HG03520 (cell line): ENCODE measurements around the gene TACSTD2.
"Not testable (repeated sequence)": the region's sequence is repeated elsewhere in the genome, so short reads cannot be mapped to it uniquely, and the experiment has no call there.

Experiments
- ATAC-seq: cut with Tn5 transposase; IDR thresholded peaks from one replicate; pipeline ENCODE4 v1.9.1; 2021; ENCODE audit warnings: mild to moderate bottlenecking, moderate library complexity; ENCODE audit not compliant: unreplicated experiment

TACSTD2 gene

DNA sequence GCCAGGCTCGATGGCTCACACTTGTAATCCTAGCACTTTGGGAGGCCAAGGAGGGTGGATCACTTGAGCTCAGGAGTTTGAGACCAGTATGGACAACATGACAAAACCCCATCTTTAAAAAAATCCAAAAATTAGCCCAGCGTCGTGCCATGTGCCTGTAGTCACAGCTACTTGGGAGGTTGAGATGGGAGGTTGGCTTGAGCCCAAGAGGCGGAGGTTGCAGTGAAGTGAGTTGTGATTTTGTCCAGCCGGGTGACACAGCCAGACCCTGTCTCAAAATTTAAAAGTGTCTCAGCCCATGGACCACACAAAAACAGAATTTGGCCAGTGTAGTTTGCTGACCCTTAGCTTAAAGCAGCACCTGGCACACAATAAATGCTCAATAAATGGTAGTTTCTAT, 11.3 kb upstream of the TACSTD2 start:
- no peak for ATAC-seq

DNA sequence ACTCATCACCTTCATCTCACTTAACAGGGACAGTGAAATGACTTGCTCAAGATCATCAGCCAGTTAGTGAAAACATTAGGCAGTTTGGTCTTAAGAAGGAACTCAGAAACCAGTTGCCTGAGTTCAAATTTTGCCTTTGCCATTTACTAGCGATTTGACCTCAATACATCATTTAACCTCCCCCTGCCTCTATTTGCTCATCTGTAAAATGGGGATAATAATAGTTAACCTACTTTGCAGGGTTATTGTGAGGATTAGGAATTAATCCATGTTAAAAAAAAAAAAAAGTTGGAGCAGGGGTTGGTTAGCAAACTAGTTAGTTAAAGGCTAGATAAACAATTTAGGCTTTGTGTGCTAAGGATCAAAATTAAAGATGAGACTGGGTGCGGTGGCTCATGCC, 10.6 kb upstream of the TACSTD2 start:
- no peak for ATAC-seq

DNA sequence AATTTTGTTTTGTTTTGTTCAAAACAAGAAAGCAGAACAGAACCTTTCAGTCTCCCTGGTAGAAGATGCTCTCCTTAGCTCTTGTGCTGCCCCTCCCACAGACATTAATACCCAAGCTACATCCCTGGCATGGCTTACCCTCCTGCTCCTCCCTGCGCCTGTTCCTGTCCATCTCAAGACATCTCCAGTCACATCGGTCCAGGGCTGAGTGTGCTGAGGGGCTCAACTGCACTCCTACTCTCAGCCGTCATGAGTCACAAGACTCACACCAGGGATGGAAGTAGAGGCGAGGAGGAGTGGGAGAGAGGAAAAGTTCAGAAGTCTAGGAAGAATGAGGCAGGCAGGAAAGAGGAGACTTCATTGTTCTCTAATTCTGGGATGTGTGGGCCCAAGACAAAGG, 9.2 kb upstream of the TACSTD2 start:
- ATAC-seq = no peak

DNA sequence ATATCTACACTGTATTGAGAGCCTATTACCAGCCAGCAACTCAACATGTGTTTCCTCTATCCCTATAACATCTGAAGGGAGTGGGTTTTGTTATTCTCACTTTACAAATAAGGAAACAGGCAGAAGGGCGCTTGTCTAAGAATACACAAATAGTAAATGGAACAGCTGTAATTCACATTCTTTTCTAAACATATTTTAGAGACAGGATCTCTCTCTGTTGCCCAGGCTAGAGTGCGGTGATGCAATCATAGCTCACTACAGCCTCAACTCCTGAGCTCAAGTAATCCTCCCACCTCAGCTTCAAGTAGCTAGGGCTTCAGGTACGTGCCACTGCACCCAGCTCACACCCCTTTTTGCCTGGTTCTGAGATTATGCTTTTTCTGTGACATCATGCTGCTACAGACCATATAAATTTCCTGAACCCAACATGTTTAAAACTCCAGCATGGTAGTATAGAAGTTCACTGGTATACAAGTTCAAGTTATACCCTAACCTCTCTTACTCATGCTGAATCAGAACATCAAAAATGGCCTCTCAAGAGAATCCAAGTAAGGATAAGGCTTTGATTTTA, 8.6 kb upstream of the TACSTD2 start:
- no peak for ATAC-seq

DNA sequence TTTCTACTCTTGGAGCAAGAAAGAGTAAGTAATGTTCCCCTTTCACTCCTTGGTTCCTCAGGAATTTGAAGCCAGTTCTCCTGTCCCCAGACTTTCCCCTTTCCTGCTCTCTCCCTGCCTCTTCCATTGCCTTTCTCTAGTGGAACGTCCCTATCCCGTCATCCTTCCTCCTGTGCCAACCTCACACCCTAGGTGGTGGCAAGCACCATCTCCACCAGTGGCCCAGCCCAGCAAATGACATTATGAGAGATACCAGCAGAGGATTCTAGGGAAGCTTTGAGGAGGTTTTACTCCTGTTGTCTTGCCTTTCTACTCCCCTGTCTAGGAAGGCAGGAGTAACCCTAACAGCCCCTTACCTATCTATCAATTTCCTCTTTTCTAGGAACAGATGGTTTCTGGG, 8.1 kb upstream of the TACSTD2 start:
- no peak for ATAC-seq

DNA sequence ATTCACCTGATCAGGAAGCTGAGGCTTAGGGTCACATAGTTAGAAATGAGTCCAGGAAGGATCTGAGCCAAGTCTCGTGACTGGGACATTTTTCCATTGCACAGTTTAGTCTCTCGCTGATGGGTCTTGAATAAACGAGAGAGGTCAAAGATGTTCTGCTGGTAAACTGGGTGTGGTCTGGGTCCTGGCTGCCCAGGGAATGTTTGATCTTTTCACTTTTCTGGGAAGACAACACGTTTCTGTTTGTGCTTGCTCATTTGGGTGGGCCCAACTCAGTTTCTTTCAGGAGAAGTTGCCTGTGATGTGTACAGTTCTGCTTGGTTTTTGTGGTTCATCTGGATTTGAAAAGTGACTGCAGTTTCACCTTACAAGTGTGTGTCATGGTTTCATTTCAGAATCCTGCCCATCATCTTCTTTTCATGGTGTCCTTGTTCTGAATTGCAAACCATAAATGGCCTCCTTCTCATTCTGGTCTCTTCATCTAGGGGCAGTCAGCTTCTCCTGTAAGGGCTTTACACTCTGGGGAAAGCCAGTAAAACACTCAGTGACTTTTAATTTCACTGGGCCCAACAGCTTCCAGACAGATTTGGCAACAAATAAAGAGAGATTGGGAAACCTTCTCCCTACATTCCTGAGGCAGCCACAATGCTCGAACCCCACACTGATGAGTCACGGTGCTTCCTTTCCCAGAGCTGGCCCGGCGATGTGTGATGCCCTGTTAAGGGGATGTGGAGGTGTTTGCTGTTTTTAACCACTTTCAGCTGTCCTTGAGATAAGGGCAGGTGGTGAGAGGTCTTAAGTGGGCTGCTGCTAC, 7.2 kb upstream of the TACSTD2 start:
- ATAC-seq = peak; percentile 52

DNA sequence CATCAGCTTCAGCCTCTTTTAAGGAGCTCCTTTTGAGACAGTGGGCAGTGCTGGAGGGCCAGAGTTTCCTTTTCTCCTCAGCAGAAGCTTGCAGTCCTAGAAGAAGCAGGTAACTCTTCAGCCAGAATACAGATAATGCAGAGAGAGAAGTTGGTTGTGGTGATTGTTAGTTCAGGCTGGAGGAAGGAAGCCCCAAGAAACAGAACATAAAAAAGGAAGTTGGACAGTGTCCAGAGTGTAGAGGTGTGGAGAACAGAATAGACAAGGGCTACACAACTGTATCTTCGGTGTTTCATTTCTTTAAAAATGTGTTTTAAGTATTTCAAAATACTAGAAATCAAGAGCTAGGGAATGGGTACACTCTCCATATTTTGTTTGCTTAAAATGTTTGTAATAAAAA, 6.4 kb upstream of the TACSTD2 start:
- no peak for ATAC-seq

DNA sequence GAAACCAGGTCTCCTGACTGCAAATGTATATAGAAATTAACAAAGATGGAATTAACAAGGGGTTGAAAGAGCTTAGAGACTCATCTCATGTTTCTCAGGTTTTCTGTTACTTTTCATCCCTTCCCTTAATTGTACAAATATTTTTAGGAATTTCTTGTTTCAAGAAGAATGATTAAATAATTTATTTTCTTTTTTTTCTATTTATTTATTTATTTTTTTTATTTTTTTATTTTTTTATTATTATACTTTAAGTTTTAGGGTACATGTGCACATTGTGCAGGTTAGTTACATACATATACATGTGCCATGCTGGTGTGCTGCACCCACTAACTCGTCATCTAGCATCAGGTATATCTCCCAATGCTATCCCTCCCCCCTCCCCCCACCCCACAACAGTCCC, 5.1 kb upstream of the TACSTD2 start:
- ATAC-seq = not testable (repeated sequence)

DNA sequence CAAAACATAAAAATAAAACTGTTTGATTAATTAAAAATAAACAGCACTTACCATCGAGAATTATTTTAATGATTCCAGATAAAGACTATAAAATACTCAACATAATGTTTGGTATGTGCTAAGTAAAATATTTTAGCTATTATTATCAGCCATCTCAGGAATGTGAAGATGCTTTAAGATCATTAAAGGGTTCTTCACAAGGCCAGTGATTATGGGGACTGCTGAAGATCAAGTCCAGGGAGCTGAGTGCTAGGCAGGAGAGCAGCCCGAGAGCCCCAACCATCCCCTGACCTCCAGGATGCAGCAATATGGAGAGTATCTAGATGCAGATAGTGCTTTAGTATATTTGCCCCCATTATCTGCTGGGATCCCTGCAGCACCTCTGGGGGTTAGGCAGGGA, 4.6 kb upstream of the TACSTD2 start:
- ATAC-seq = no peak

DNA sequence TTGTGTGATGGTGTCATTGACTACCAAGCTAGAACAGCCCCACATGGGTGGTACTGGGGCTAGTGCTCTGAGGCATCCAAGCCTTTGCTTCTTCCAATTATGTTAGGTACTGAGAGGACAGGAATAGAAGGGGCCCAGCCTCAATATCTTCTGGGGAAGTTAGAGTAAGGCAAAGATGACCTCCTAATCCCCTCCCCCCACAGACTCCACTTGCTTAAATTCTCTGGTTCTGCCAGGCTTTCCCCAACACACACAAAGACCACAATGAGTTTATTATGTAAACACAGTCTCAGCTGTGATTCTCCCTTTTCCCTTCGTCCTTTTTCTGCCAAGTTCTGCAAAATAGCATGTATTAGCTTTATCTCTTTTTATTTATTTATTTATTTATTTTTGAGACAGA, 3.1 kb upstream of the TACSTD2 start:
- ATAC-seq = no peak

DNA sequence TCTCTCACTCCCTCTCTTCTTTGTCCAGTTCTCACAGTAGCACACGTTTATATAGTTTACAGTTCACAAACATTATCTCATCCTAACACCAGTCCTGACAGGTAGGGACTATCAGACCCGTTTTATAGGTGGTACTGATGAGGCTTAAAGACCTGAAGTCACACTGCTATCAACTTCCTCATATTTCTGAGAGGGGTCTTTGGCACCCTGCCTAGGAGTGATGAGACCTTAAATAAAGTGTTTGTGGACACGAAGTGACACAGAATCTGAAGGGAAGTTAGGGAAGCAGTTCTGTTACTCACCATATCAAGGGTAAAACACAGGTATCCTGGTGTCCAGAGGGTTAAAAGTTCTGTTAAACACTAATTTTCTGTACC, 590 bp upstream of the TACSTD2 start:
- no peak for ATAC-seq

DNA sequence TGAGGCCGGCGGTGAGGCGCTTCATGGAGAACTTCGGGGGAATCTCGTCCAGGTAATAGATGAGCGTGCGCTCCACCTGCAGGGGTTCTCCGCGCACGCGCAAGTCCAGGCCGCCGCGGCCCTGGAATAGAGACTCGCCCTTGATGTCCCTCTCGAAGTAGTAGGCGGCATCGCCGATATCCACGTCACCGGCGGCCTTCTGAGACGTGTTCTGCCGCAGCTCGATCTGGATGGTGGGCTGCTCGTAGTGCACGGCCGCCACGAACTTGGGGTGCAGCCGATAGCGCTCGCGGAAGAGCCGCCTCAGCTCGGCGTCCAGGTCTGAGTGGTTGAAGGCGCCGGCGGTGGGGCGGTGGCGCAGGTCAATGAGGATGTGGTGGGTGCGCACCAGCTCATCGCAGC, 726 bp downstream of the TACSTD2 start:
- no peak for ATAC-seq

DNA sequence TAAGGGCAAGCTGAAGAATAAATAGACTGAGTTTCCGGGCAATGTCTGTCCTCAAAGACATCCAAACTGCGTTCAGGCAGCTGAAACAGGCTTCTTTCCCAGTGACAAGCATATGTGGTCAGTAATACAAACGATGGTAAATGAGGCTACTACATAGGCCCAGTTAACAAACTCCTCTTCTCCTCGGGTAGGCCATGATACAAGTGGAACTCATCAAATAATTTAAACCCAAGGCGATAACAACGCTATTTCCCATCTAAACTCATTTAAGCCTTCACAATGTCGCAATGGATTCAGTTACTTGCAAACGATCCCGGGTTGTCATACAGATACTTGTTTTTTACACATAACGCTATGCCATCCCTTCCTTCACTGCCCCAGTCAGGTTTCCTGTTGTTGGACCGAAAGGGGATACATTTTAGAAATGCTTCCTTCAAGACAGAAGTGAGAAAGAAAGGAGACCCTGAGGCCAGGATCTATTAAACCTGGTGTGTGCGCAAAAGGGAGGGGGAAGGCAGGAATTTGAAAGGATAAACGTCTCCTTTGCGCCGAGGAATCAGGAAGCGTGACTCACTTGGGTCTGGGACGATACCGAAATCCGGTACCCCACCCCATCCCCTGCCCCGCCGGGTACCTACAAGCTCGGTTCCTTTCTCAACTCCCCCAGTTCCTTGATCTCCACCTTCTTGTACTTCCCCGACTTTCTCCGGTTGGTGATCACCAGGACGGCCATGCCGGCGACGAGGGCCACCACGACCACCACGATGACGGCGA, 1.3 kb downstream of the TACSTD2 start:
- ATAC-seq = no peak

DNA sequence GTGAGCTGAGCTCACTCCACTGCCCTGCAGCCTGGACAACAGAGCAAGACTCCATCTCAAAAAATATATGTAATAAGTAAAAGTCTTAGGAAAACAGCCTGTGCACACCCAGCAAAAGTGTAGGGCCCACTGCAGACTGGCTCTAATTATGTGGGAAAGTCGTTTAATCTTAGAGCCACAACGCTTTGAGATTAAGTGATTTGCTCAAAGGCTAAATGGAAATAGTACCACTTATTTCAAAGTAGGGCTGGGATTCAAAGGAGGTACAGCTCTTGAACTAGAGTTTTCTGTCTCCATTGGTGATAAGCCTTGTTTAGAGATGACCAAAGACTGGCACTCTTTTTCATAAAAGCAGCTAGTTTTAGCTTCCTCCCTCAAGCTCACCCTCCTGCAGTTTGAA, 2.2 kb downstream of the TACSTD2 start:
- no peak for ATAC-seq

DNA sequence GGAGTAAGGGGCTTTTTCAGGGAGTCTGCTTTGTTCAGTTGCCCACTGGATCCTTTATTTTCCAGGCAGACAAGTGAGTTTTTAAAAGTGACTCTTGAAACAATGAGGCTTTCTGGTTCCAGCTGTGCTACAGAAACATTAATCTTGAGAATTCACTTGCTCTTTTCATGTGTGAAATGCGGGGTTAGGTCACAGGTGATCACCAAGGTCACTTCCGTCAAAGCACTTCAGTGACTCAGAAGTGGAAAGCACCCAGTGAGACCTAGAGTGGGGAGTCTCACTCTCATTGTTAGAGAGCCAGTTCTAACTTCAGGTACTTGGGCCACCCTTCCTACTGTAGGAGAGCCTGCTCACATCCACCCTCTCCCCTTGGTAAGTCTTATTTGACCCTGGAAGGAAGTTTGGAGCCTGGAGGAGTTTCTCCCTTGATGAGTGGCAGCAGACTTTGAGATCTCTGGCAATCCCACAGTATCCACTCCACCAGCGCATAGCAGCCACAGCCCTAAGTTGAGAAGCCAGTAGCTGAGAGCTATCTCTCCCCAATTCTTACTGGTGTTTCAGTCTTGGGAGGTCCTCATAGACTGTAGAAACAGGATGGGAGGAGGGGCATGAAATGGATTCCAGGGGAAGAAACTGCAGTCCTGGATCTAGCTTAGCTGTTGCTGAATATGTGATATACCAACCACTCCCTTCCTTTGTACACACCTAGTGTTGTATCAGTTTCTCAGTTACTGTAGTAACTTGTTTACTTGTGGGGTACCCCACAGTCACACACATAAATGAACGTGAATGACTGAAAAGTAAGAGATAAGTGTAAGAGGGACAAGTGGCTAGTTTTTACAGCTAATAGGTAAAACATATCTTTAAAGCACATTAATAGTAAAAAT, 3.1 kb downstream of the TACSTD2 start:
- ATAC-seq = peak; percentile 99

DNA sequence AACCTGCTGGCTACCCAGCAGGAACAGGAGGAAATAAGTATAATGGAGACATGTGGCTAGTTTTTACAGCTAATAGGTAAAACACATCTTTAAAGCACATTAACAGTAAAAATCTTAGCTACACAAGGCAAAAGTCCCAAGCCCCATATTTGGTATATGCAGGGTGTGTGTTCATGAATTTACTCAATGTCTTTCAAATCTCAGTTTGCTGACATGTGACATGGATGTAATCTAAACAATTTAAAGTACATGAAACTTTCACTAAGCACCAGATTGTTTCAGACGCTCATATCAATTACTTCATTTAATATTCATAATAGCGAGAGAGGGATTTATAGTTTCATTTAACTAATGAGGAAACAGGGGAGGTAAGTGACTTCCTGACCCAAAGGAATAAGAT, 3.9 kb downstream of the TACSTD2 start:
- ATAC-seq = no peak

DNA sequence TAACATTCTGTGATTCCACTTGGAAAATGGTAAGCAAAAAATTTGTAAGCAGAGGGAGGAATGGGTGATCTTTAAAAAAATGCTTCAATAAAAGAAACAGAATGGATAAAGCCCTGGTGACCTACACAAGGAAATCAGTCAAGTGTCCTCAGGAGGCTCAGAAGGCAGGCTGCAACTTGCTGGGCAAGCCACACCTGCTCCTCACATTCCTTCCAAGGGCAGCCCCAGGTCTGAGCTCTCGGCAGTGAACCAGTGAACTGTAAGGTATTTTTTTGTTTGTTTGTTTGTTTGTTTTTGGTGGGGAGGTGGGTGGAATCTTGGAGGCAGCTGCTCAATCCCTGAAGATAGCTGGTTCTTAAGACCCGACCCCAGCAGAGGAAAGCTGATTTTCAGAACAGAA, 4.4 kb downstream of the TACSTD2 start:
- no peak for ATAC-seq

DNA sequence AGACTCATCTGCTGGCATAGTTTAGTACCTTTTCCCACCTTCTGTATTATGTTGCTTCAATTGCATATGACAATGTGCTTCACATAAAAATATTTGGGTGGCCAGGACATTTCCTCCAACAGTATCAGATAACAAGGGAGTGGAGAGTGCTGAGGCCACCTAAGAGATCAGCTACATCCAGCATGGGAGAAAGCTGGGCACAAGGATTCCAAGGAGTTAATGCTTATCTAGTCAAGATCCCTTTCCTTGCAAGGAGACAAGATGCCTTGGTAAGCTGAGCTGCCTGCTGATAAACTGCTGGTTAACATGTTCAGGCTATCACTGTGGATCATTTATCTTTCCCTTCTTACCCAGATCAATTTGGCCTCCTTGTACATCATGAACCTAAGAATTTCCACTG, 5.4 kb downstream of the TACSTD2 start:
- ATAC-seq = no peak

DNA sequence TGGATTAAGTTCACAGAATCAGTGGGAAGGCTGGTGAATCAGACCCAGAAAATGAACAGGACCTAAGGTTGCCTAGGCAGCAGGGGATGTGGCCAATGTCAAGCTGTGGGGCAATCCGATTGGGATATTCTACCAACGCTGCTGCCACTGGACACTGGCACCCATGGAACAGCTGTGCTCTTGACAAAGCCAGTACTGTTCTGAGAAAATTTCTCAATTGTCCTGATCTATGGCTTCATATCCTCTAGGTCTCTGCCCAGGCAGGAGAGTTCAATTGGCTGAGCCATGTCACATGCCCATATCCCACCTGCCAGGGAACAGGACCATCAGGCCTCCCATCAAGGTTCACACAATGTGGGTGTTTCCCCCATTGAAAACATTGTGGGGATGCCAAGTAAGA, 6.2 kb downstream of the TACSTD2 start:
- no peak for ATAC-seq

DNA sequence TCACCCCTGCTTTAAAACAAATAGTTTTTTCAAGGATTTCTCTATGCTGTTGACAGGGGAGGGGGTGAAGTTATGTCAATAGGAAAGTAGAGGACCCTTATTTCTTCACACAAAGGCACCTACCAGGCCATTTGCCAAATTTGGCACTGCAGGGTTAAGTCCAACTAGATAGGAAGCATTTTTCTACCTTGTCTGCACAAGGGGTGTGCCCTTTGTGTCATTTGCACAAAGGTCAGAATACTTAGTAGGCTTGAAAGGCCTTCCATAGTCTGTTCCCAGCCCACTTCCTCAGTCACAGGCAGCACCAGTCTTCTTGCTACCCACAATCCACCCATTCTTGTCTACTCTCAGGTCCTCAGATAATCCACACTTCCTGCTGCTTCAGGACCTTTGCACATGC, 7.0 kb downstream of the TACSTD2 start:
- ATAC-seq = no peak

DNA sequence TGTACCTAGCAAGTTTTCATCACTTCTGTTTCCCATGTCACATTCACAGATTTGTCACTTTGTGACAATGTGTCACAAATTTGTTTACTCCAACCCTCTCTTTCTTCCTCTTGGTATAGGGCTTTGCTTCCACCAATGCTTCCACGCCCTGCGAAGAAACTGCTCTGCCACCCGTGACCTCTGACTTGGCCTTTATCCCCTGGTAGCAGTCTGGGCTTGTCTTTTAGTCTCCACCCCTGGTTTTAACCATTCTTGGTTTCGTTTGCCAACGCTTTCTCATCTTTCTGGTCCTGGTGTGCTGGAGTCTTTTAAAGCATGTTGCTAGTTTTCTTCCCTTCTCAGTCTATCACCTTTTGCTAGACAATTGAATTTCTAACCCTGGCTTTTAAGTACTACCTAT, 8.1 kb downstream of the TACSTD2 start:
- ATAC-seq = no peak
